Hepatic stellate cell (primary cell): ENCODE measurements around the gene FOXI1.

Experiments
- DNase-seq: peaks from one replicate; pipeline ENCODE4 v3.0.0; 2011; ENCODE audit warnings: low spot score

The FOXI1 gene

DNA sequence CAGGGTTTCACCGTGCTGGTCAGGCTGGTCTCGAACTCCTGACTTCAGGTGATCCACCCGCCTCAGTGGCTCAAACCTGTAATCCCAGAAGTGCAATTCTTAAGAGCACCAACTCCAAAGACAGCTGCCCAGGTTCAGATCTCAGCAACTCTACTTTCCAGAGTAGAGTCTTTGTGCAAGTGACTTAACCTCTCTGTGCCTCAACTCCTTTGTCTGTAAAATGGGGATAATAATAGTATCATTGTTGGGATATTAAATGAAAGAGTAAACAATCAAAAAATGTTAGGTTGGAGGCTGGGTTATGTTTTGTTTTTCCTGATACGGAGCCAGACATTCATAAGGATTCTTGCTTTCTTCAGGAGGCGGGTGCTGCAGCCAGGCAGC is 45.0 kb downstream of the FOXI1 start:
- no peak for DNase-seq

DNA sequence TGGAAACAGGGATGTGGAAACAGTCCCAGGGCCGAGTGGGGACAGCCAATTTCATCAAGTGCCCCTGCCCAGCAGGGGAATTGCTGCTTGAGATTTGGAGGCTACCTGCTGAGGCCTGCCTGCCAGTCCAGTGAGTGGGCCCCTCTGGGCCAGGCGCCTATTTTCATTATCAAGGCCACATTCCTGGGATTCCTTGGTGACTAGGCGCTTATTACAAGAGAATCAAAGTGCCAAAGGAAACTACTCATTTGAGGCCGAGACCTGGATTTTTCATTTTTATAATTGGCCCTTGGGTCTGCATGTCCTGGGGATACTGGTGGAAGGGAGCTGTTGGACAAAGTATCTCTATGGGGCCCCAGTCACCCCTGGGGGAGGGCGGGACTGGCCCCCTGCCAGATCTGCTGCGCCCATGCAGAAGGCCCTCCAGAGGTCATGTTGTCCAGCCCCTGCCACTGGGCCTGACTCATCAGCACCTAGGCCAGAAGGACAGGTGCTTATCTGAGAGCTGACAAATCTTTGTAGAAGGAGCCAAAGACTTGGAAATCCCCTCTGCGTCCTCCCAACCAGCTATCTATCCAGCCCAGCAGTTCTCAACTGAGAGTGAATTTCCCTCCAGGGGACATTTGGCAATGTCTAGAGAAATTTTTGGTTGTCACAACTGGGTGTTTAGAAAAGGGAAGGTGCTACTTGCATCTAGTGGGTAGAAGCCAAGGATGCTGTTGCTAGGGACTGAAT is 45.6 kb downstream of the FOXI1 start:
- no peak for DNase-seq

DNA sequence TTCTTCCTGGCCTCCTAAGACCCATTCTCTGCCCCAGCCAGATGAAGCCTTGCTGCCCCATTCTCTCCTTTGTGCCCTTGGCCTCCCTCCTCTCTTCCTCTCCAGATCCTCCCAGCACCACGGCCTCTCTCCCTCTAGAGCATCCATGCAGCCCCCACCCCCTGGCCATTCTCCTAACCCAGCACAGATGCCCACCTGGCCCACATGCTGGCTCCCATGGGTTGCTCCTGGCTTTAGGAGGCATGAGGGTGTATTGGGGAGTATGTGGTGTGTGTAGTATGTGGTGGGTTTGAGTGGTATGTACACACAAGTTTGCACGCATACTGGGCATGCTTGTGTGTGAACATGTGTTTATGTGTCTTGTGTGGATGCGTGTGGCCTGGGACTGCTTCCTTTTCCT is 47.1 kb downstream of the FOXI1 start:
- DNase-seq = no peak

DNA sequence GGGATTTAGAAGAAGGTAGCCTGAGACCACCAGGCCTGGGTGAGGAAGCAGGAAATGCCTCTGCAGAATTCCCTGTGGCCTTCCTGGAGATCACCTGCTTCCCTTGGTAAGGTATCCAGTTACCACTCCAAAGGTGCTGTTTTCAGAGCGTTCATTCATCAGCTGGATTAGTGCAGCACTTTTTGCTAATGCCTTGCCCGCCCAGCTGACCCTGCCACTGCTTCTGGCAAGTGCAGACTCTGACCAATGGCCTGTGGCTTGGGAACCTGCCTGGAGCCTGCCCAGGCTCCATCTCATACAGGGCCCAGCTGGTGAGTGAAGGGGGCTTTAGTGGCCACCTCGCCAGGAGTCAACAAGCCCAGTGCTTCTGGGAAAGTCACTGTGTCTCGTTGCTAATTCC is 48.6 kb downstream of the FOXI1 start:
- DNase-seq = no peak

DNA sequence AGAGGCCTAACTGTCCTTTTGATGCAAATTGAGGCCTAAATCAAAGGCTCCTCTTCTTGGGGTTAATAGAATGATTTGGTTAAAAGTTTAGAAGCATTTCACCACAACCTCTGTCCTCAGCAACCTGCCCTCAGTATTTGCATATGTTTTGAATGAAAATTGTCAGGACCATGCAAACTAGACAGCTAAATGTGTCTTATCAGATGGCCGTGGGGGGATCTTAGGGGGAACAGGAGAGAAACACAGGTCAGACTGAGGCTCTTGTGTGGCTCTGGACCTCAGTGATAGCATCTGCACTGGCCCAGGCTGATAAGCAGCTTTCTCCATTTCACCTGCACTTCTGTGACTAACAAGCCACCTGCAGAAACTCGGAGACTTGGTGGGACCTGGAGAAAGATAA is 49.0 kb downstream of the FOXI1 start:
- DNase-seq = no peak

DNA sequence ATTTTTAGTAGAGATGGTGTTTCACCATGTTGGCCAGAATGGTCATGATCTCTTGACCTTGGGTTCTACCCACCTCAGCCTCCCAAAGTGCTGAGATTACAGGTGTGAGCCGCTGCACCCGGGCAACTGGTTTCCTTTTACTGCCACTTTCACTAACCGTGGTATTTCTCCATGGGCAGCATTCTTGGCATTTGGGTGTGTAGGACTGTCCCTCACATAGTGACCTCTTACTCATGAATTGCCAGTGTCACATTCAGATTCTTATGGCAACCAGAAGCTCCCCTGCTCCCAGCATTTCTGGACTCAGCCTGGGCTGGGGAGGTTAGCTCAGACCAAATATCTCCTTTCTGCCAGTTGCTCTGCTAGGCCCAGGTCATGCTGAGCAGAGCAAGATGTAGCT is 50.1 kb downstream of the FOXI1 start:
- DNase-seq = no peak

DNA sequence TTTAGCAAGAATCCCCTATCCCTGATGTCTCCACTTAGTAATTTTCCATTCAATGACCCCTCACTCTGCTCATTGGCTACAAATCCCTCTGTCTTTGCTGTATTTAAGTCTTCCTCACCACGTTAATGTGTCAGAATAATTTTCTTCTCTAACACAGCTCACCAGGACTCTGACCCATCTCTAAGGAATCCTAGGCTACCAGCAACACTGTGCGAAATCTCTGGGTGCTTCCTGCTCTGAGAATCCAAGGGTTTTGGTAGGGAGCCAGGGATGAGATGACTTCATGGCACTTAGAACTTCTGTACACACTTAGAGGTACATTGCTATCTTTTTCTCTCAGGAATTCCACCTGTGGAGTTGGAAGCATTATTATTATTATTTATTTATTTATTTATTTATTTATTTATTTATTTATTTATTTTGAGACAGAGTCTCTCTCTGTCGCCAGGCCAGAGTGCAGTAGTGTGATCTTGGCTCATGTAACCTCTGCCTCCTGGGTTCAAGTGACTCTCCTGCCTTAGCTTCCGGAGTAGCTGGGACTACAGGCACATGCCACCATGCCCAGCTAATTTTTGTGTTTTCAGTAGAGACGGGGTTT is 53.5 kb downstream of the FOXI1 start:
- peak; percentile 21 for DNase-seq
